Measurements from ENCODE around the gene IMPDH1. TPM values are rescaled to one million over a fixed set of nuclear protein-coding genes. Genes with fewer than 3 reads are reported as not detected.

Gene IMPDH1
- total and polyA plus RNA-seq, 2 donors (not counting 1 experiment from before 2014, with no cell fraction given), result 54.9 to 90.6 TPM

- H3K27ac Mint-ChIP-seq, result no peak overlapping the region
- no peak overlapping the region for H3K4me3 ChIP-seq (ENCODE audit: control extremely low read depth in 1 of 5, extremely low read depth in 1 of 5, insufficient read depth in 1 of 5, low read depth in 2 of 5, low read length in 4 of 5)
- ATAC-seq (ENCODE audit: low read depth) (no peak), DNase-seq (no peak)
- peaks cover 2 to 24% of the 10 kb centered on the region in 2 experiments for H3K36me3 ChIP-seq (replicated peaks in 1 of 2; ENCODE audit: control extremely low read depth in 1 of 2, control insufficient read depth in 1 of 2, extremely low read depth in 1 of 2, insufficient read depth in 2 of 2, low read length in 1 of 2)
- POLR2A ChIA-PET, result no interaction called here
- H3K27me3 ChIP-seq (replicated peaks in 1 of 4; ENCODE audit: control extremely low read depth in 1 of 4, control insufficient read depth in 3 of 4, insufficient read depth in 4 of 4, low read length in 3 of 4), result no peaks in the 10 kb centered on the region
- H3K27me3 Mint-ChIP-seq, result no peaks in the 10 kb centered on the region
- H3K9me3 Mint-ChIP-seq (ENCODE audit: insufficient read depth), result no peaks in the 10 kb centered on the region
- H3K27ac ChIP-seq (ENCODE audit: low read length in 2 of 2), result no peak overlapping the region
- H3K79me2 ChIP-seq (ENCODE audit: control insufficient read depth, insufficient read depth, low read length), result no peaks in the 10 kb centered on the region
- no peaks in the 10 kb centered on the region for H3K9me3 ChIP-seq (ENCODE audit: control extremely low read depth in 1 of 3, control insufficient read depth in 2 of 3, insufficient read depth in 1 of 3, low read length in 2 of 3)
- no peak overlapping the region for H2AFZ ChIP-seq (ENCODE audit: insufficient read depth, low read depth, low read length, poor library complexity, severe bottlenecking)
- intact Hi-C loops (cut with micrococcal nuclease), result no loop called here
- H4K20me1 ChIP-seq (ENCODE audit: control insufficient read depth, insufficient read depth, low read length, poor library complexity, severe bottlenecking), result peaks cover 14% of the 10 kb centered on the region
- H3K4me1 ChIP-seq (ENCODE audit: control insufficient read depth in 2 of 2, insufficient read depth in 2 of 2, low read length in 2 of 2), result peaks cover 10 to 39% of the 10 kb centered on the region in 2 donors
- TF ChIP-seq CTCF (IDR thresholded peaks at IDR 0.05) (no peak), EZH2 (IDR thresholded peaks at IDR 0.05; ENCODE audit: borderline replicate concordance, insufficient read depth, low read depth, low read length, poor library complexity, severe bottlenecking) (no peak)
- H3K4me2 ChIP-seq (replicated peaks; ENCODE audit: low read depth, low read length, poor library complexity, severe bottlenecking), result no peak overlapping the region
- peaks cover 35% of the 10 kb centered on the region for H3K4me1 Mint-ChIP-seq
- CTCF ChIA-PET, result interaction anchor here (1.2 to 23.4 kb wide), 4 partner anchors 9 to 57 kb away, joined by 3 to 331 read pairs (median 4); no protein-coding TSS in a partner anchor
- no peak overlapping the region for H3K9ac ChIP-seq (ENCODE audit: low read length)
- peak overlapping the region; percentile 86 for H3K4me3 Mint-ChIP-seq
- WGBS (ENCODE audit: insufficient coverage), result 95% methylated on average over 4 of the region's 5 CpGs
These were observed 6.1 kb downstream of the IMPDH1 start for GRCh38 chr7:128403676-128404075.

- peaks cover 26% of the 10 kb centered on the region for H3K4me1 Mint-ChIP-seq
- DNase-seq (no peak), ATAC-seq (ENCODE audit: low read depth) (no peak)
- POLR2A ChIA-PET, result no interaction called here
- Histone ChIP-seq H3K4me3 (ENCODE audit: control extremely low read depth in 1 of 5, extremely low read depth in 1 of 5, insufficient read depth in 1 of 5, low read depth in 2 of 5, low read length in 4 of 5) (no peak overlapping the region), H3K9me3 (ENCODE audit: control extremely low read depth in 1 of 3, control insufficient read depth in 2 of 3, insufficient read depth in 1 of 3, low read length in 2 of 3) (no peaks in the 10 kb centered on the region), H3K36me3 (replicated peaks in 1 of 2; ENCODE audit: control extremely low read depth in 1 of 2, control insufficient read depth in 1 of 2, extremely low read depth in 1 of 2, insufficient read depth in 2 of 2, low read length in 1 of 2) (peaks cover 2 to 37% of the 10 kb centered on the region in 2 experiments), H3K27ac (ENCODE audit: low read length in 2 of 2) (no peak overlapping the region), H2AFZ (ENCODE audit: insufficient read depth, low read depth, low read length, poor library complexity, severe bottlenecking) (no peak overlapping the region), H4K20me1 (ENCODE audit: control insufficient read depth, insufficient read depth, low read length, poor library complexity, severe bottlenecking) (peaks cover 14% of the 10 kb centered on the region), H3K4me1 (ENCODE audit: control insufficient read depth in 2 of 2, insufficient read depth in 2 of 2, low read length in 2 of 2) (peaks cover 8 to 26% of the 10 kb centered on the region in 2 donors), H3K27me3 (replicated peaks in 1 of 4; ENCODE audit: control extremely low read depth in 1 of 4, control insufficient read depth in 3 of 4, insufficient read depth in 4 of 4, low read length in 3 of 4) (no peaks in the 10 kb centered on the region), H3K4me2 (replicated peaks; ENCODE audit: low read depth, low read length, poor library complexity, severe bottlenecking) (no peak overlapping the region), H3K9ac (ENCODE audit: low read length) (no peak overlapping the region), H3K79me2 (ENCODE audit: control insufficient read depth, insufficient read depth, low read length) (no peaks in the 10 kb centered on the region)
- no peak overlapping the region for H3K4me3 Mint-ChIP-seq
- H3K27ac Mint-ChIP-seq, result no peak overlapping the region
- no peaks in the 10 kb centered on the region for H3K9me3 Mint-ChIP-seq (ENCODE audit: insufficient read depth)
- WGBS (ENCODE audit: insufficient coverage), result 60% methylated on average over 2 of the region's 2 CpGs
- intact Hi-C loops (cut with micrococcal nuclease), result no loop called here
- no peak for TF ChIP-seq EZH2 (IDR thresholded peaks at IDR 0.05; ENCODE audit: borderline replicate concordance, insufficient read depth, low read depth, low read length, poor library complexity, severe bottlenecking)
- no peak for TF ChIP-seq CTCF (IDR thresholded peaks at IDR 0.05)
- CTCF ChIA-PET, result interaction anchor here (0.9 to 23.4 kb wide), 4 partner anchors 14 to 58 kb away, joined by 3 to 331 read pairs (median 37); no protein-coding TSS in a partner anchor
- H3K27me3 Mint-ChIP-seq, result no peaks in the 10 kb centered on the region
These were observed 7.4 kb downstream of the IMPDH1 start for GRCh38 chr7:128402356-128402755.

Measured in B cell (primary cell).